IPS-15b (cell line): ENCODE data around the gene DNAJC2.
"Not testable (repeated sequence)": the region's sequence is repeated elsewhere in the genome, so short reads cannot be mapped to it uniquely, and the experiment has no call there.

Experiments
- H3K27me3 ChIP-seq: one replicate; pipeline ENCODE4 v1.6.1; 2013; ENCODE audit warnings: low read length; ENCODE audit not compliant: control insufficient read depth, insufficient read depth
- H3K36me3 ChIP-seq: one replicate; pipeline ENCODE4 v1.6.1; 2013; ENCODE audit warnings: low read length; ENCODE audit not compliant: control insufficient read depth, insufficient read depth
- H3K4me1 ChIP-seq: one replicate; pipeline ENCODE4 v1.6.1; 2013; ENCODE audit warnings: mild to moderate bottlenecking, low read length; ENCODE audit not compliant: control insufficient read depth, insufficient read depth
- H3K4me3 ChIP-seq: one replicate; pipeline ENCODE4 v1.5.1; 2013; ENCODE audit warnings: low read depth, low read length
- H3K9ac ChIP-seq: one replicate; pipeline ENCODE4 v1.6.1; 2013; ENCODE audit warnings: low read depth, mild to moderate bottlenecking, low read length
- H3K9me3 ChIP-seq: one replicate; pipeline ENCODE4 v1.6.1; 2013; ENCODE audit warnings: mild to moderate bottlenecking, low read length; ENCODE audit not compliant: control insufficient read depth, insufficient read depth

The DNAJC2 gene

DNA sequence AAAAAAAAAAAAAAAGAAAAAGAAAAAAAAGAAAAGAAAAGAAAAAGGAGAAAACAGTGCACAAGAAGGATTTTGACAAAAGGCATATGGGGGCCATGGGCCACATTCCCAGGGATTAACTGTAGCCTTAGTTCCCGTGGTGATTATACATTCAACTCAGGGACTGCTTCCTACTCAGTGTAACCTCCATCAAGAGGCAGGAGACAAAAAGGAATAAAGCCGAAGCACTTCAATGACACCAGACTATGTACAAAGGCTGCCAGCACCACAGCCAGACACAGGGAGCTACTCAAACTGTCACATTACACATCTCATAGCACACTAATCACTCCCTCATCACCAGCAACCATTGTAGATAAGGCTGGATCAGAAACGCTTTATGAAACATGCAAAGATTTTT, 52.4 kb downstream of the DNAJC2 start:
- no peak overlapping the region for H3K9ac ChIP-seq
- peaks cover 3% of the 10 kb centered on the region for H3K4me1 ChIP-seq
- no peaks in the 10 kb centered on the region for H3K27me3 ChIP-seq
- no peaks in the 10 kb centered on the region for H3K9me3 ChIP-seq
- H3K36me3 ChIP-seq = no peaks in the 10 kb centered on the region
- no peak overlapping the region for H3K4me3 ChIP-seq

DNA sequence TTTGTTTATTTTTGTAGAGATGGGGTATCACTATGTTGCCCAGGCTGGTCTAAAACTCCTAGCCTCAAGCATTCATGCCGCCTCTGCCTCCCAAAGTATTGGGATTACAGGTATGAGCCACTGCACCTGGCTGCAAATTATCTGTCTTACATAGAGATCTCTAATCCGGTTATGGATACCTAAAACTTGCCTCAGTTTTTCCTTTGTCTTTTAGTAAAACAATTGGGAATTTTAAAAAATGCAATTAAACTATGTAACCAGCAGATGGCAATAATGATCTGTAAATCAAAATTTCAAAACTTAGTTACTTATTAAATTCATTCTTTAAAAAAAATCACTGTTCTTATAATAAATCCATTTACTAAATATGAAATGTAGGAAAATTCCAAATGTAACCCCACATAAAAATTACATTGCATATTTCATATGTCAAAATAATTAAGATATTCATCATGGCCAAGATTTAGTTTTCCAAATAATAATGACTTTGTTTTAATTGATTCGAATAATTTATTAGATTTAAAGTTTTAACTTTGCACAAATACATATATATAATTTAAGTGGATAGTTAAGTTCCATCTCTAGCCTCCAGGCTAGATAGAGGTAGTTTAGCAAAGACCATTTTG, 61.7 kb downstream of the DNAJC2 start:
- not testable (repeated sequence) for H3K9ac ChIP-seq, H3K36me3 ChIP-seq, H3K4me3 ChIP-seq, H3K4me1 ChIP-seq, H3K9me3 ChIP-seq
- H3K27me3 ChIP-seq = peaks cover 26% of the 10 kb centered on the region

DNA sequence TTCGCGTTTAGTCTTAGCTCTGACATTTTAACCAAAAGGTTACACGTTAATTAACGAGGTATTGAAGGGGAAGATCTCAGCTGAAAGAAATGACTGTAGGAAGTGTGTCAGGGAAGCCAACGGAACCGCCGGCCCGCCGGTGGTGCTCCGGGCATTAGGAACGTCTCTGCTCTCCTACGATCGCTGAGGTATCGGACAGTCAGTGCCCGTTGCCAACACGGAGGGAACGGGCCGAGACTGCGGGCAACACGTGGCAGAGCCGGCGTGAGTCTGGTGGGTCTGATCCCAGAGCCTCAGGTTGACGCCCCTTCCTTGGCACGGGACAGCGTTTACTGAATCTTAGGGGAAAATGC, 63.8 kb downstream of the DNAJC2 start:
- not testable (repeated sequence) for H3K9me3 ChIP-seq, H3K9ac ChIP-seq, H3K36me3 ChIP-seq, H3K4me1 ChIP-seq
- Histone ChIP-seq H3K27me3 (peaks cover 27% of the 10 kb centered on the region), H3K4me3 (peak overlapping the region; percentile 67)

DNA sequence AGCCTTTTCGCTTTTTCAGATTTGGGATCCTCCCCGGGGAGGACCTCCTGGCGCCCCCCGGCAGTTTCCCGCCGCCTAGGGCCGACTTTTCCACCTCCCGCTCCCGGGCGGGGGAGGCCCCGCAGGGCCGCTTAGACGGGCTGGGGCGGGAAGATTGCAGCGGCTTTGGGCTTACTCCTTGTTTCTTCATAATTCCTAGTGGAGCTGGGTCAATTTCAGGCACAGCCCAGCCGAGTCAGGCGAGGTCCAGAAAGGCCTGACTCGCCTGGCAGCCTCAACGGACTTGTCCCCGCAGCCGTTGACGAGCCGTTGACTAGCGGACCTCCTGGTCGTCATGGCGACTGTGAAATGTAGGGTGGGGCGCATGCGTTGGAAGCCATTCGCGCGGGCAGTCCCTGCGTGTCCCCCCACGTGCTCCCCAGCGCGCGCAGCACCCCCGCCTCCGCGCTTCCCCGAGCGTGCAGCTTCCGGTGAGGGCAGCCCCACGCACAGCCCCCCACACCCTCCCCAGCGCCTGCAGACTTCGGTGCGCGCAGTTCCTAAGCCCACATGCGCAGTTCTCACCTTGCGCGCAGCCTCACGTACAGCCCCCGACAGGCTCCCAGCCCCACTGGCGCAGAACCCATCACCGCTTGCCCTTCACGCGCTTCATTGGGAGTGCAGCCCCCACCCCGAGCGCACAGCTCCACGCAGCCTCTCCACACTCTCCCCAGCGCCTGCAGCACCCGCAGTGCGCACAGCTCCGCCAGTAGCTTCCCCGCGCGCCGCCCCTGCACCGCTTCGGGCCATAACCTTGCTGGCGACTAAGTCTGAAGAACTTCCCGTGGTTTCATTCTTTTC, 64.4 kb downstream of the DNAJC2 start:
- peak overlapping the region; percentile 54 for H3K9ac ChIP-seq
- H3K36me3 ChIP-seq, H3K9me3 ChIP-seq, H3K4me1 ChIP-seq: not testable (repeated sequence)
- peak overlapping the region; percentile 67 for H3K4me3 ChIP-seq
- peaks cover 27% of the 10 kb centered on the region for H3K27me3 ChIP-seq

DNA sequence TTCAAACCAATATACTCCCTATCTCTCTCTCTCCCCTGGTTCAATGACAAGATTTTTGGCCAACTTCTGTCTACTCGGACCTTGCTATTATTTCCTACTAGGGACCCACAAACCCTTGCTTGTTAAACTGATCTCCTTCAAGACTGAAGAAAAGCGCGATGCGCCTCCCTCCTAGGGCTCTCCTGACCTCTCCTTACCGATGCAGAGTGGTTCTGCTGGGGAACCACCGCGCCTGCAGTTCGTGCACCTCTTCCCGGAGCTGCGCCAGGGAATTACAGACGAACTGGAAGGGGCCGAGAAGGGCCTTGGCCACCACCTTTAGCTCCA, 65.0 kb downstream of the DNAJC2 start:
- Histone ChIP-seq H3K27me3 (peaks cover 27% of the 10 kb centered on the region), H3K4me3 (peak overlapping the region; percentile 67)
- H3K9ac ChIP-seq, H3K4me1 ChIP-seq, H3K9me3 ChIP-seq, H3K36me3 ChIP-seq: not testable (repeated sequence)

DNA sequence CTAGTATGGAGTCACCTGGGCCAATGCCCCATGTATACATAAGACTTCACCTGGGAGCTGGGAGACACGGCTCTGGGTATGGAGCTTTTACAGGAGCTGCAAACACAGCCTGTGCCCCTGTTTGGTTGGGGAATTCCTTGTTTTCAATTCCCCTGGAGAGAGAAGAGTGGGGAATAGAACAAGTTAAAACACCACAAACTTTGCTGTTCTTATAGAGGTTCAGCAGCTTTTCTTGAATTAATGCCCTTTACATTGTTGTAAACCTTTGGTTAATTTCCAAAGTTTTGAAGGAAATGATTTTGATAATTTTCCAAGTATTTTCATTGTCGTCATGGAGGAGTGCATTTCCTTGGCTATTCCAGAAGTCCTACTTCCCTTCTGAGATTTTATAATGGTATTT, 66.4 kb downstream of the DNAJC2 start:
- H3K4me1 ChIP-seq, H3K9me3 ChIP-seq, H3K36me3 ChIP-seq, H3K9ac ChIP-seq, H3K4me3 ChIP-seq: not testable (repeated sequence)
- peaks cover 27% of the 10 kb centered on the region for H3K27me3 ChIP-seq

DNA sequence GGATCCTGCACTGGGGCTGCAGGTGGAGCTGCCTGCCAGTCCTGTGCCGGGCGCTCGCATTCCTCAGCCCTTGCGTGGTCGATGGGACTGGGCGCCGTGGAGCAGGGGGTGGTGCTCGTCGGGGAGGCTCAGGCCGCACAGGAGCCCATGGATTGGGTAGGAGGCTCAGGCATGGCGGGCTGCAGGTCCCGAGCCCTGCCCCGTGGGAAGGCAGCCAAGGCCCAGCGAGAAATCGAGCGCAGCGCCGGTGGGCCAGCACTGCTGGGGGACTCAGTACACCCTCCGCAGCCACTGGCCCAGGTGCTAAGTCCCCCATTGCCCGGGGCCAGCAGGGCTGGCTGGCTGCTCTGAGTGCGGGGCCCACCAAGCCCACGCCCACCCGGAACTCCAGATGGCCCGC, 69.7 kb downstream of the DNAJC2 start:
- H3K9me3 ChIP-seq, H3K9ac ChIP-seq: not testable (repeated sequence)

DNA sequence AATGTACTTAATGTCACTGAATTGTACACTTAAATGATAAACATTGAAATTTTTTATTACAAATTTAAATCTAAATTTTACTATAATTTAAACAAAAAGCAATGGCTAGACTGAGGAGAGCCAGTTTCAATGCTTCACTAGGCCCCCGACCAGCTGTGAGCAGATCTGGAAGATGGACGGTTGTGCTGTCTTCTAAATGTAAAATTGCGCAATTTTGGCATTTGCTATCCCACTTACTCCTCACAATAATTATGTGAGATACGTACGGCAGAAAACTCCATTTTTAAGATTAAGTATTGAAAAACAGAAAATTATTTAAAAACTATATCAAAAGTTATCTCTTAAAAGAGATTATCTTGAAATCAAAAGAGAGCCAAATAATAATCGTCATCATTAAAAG, 71.2 kb downstream of the DNAJC2 start:
- not testable (repeated sequence) for H3K4me3 ChIP-seq, H3K9me3 ChIP-seq, H3K9ac ChIP-seq, H3K36me3 ChIP-seq, H3K4me1 ChIP-seq, H3K27me3 ChIP-seq

More for the DNA sequence above, 69.7 kb downstream of the DNAJC2 start:
- H3K4me3 ChIP-seq, H3K36me3 ChIP-seq, H3K4me1 ChIP-seq: not testable (repeated sequence)
- peaks cover 15% of the 10 kb centered on the region for H3K27me3 ChIP-seq

DNA sequence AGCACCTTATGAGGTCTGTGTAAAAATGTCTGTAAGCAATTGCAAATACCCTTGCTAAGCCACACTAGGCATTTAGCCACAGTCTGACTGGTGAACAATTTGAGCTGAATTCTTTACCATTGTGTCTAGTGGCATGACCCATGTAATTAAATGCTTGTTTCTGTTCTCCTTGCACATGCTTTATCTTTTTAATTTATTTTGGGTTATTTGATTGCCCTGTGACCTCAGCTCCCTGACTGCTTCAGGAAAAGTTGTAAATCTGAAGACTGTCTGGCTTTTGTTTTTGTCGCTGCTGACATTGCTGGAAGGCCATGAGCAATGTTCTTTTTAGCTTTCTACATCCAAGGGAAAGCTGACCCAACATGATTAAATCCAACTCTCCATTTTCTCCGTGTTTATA, 78.3 kb downstream of the DNAJC2 start:
- H3K4me3 ChIP-seq, H3K36me3 ChIP-seq, H3K27me3 ChIP-seq, H3K4me1 ChIP-seq, H3K9ac ChIP-seq, H3K9me3 ChIP-seq: not testable (repeated sequence)

DNA sequence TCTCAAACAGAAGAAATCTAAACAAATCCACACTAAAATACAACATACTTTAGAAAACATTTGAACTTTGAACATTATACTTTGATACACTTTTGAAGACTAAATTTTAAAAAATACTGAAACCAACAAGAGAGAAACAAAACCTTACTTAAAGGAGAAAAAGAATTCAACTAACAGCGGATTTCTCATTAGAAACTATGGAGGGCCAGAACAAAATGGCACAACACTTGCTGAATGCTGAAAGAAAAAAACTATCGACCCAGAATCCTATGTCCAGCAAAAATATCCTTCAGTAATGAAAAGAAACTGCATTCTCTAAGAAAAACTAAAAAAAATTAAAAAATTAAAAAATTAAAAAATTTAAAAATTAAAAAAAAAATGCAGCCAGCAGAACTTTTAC, 80.5 kb downstream of the DNAJC2 start:
- not testable (repeated sequence) for H3K9me3 ChIP-seq, H3K9ac ChIP-seq, H3K36me3 ChIP-seq, H3K4me3 ChIP-seq, H3K27me3 ChIP-seq, H3K4me1 ChIP-seq
